SK-N-MC (cell line): ENCODE results near the gene TMEM120B.

ENCODE experiments used
- EZH2 ChIP-seq: fragments of 200-600 bp; sonication (generic); IDR thresholded peaks from one replicate; pipeline ENCODE4 v1.6.1; 2017; ENCODE audit warnings: antibody characterized with exemption
- FOXP2 ChIP-seq: optimal IDR thresholded peaks from 2 replicates; pipeline ENCODE3; 2011; ENCODE audit warnings: mild to moderate bottlenecking, moderate library complexity; ENCODE audit not compliant: insufficient read depth; ENCODE audit errors: extremely low read length, control extremely low read depth
- POLR2AphosphoS5 ChIP-seq: IDR thresholded peaks from 2 replicates; pipeline ENCODE4 v1.6.1; 2012; ENCODE audit warnings: mild to moderate bottlenecking, low read depth, low read length, borderline replicate concordance

GRCh38 chr12:121816925-121817647 is 104.5 kb downstream of the TMEM120B start:
- no peak for TF ChIP-seq EZH2
- TF ChIP-seq FOXP2: no peak
- no peak for TF ChIP-seq POLR2AphosphoS5
